Effector memory CD8-positive, alpha-beta T cell (primary cell): ENCODE data around the gene ELAVL2.
"Not testable (repeated sequence)": the region's sequence is repeated elsewhere in the genome, so short reads cannot be mapped to it uniquely, and the experiment has no call there.

Source experiments
- ATAC-seq: fragments of 150-1000 bp; cut with Tn5 transposase; replicated peaks from 2 replicates; pipeline ENCODE4 v1.10.0; 2021; ENCODE audit warnings: mild to moderate bottlenecking, moderate library complexity
- DNase-seq, 3 experiments: peaks; one replicate each; pipeline ENCODE4 v3.0.0; 2021
- H3K27ac Mint-ChIP-seq, 2 donors: one replicate each; pipeline ENCODE4 v1.8.0; 2022; ENCODE audit warnings: mild to moderate bottlenecking in 2 of 2, mixed read lengths in 2 of 2, moderate library complexity in 2 of 2
- H3K27me3 Mint-ChIP-seq, 2 donors: one replicate each; pipeline ENCODE4 v1.8.0; 2022; ENCODE audit warnings: mixed read lengths in 2 of 2
- H3K36me3 Mint-ChIP-seq: one replicate; pipeline ENCODE4 v1.8.0; 2022; ENCODE audit warnings: mild to moderate bottlenecking, moderate library complexity, mixed read lengths; ENCODE audit not compliant: insufficient read depth
- H3K4me1 Mint-ChIP-seq, 2 donors: one replicate each; pipeline ENCODE4 v1.8.0; 2022; ENCODE audit warnings: low read depth in 2 of 2, mixed read lengths in 2 of 2
- H3K4me3 Mint-ChIP-seq, 2 donors: one replicate each; pipeline ENCODE4 v1.8.0; 2022; ENCODE audit warnings: mild to moderate bottlenecking in 2 of 2, mixed read lengths in 2 of 2, moderate library complexity in 2 of 2
- H3K9me3 Mint-ChIP-seq, 2 donors: one replicate each; pipeline ENCODE4 v1.8.0; 2022; ENCODE audit warnings: mixed read lengths in 2 of 2

Gene ELAVL2

DNA sequence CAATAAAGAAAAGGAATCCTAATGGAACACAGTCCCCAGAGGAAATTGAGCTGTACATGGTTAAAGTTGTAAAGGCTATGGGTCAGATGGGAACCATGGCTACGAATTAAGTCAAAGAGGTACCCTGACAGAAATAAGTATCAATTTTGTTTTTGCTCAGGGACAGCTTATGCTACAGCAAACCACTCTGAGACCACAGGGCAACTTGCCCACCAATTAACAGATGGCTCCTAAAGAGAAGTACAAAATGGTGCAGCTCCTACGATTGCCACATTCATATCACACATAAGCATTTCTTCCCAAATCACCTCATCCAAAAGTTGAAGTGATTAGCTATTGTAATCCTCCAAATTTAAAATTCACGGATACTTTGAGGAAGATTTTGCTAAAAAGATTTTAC is 83.0 kb downstream of the ELAVL2 start:
- Mint-ChIP-seq H3K36me3 (no peaks in the 10 kb centered on the region), H3K27me3 (no peaks in the 10 kb centered on the region), H3K4me3 (no peak overlapping the region), H3K9me3 (peaks cover 10 to 20% of the 10 kb centered on the region in 2 donors), H3K4me1 (no peaks in the 10 kb centered on the region), H3K27ac (no peak overlapping the region)
- ATAC-seq, result no peak
- no peak for DNase-seq

DNA sequence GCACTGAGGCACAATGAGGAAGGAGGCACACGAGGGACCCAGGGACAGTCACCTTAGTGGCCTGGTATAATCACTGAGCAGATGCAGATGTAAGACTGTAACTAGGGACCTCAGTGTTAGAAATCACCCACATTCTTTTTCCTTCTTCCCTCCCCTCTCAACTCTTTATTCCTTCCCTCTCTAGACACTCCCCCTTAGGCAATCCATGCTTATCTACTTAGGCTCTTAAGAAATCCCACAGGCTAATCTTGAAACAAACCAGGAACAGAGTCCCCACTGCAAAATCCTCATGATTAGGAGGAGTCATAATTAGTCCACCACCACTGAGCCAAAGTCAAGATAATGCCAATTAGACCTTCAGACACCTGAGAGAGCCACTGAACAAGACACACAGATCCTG is 84.7 kb downstream of the ELAVL2 start:
- Mint-ChIP-seq H3K36me3 (no peaks in the 10 kb centered on the region), H3K27me3 (no peaks in the 10 kb centered on the region), H3K4me1 (no peaks in the 10 kb centered on the region), H3K27ac (no peak overlapping the region), H3K9me3 (peaks cover 10 to 18% of the 10 kb centered on the region in 2 donors), H3K4me3 (no peak overlapping the region)
- ATAC-seq, result no peak
- DNase-seq, result no peak

DNA sequence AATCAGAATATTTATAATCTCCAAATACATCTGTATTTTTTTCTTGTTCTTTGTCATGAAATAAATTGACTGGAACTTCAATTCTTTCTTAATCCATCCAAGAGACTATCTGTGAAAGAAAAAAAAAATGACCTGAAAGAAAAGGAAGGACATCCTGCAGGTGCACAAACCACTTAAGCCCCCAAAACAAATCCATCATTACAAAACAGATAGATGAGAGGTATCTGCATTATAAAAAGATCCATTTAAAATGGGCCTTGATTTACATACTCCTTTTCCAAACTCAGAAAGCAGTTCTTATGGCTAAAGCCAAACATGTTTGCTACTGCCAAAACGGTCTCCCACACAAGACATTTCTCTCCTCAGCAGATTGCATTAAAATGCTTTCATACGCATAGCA is 85.5 kb downstream of the ELAVL2 start:
- no peak overlapping the region for H3K4me3 Mint-ChIP-seq
- peaks cover 10 to 15% of the 10 kb centered on the region in 2 donors for H3K9me3 Mint-ChIP-seq
- H3K36me3 Mint-ChIP-seq, result no peaks in the 10 kb centered on the region
- no peaks in the 10 kb centered on the region for H3K4me1 Mint-ChIP-seq
- DNase-seq, result no peak
- no peak for ATAC-seq
- no peaks in the 10 kb centered on the region for H3K27me3 Mint-ChIP-seq
- H3K27ac Mint-ChIP-seq, result no peak overlapping the region

DNA sequence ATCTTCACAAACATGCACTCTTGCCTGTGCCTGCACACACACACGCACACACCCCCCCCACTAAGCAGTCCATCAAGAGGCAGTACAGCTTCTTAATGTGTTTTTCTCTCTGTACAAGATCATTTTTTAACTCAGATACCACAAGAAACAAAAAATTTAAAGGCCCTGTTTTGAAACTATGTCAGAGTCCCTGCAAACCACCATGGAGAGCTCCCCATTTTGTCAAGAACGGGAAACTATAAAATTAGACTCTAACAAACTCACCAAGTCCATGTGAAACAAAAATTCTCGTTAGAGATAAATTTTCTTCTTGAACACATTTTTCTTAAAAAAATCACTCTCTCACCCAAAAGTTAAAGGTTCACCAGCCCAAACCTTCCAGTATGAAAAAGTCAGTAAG is 86.3 kb downstream of the ELAVL2 start:
- Mint-ChIP-seq H3K4me1 (no peaks in the 10 kb centered on the region), H3K4me3 (no peak overlapping the region), H3K27ac (no peak overlapping the region), H3K27me3 (no peaks in the 10 kb centered on the region), H3K36me3 (no peaks in the 10 kb centered on the region), H3K9me3 (peaks cover 10 to 11% of the 10 kb centered on the region in 2 donors)
- ATAC-seq (no peak), DNase-seq (no peak)

DNA sequence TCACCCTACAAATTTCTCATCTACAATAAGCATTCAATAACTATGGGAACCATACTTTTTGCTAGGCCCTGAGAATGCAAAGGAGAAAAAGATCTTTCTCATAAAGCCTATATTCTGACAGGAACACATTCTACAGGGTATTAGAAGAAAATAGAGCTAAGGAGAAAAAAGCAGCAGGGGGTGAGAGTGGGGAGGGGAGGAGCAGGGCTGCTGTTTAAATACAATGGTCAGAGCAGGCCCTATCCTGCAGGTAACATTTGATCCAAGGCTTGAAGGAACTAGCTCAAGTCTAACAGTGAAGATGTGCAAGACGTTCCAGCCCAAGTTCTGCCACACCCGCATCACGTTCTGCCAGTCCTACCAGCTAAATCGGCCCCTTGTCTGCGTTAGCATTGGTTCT is 89.7 kb downstream of the ELAVL2 start:
- DNase-seq, result no peak
- ATAC-seq, result no peak
- H3K27ac Mint-ChIP-seq, result no peak overlapping the region
- H3K4me1 Mint-ChIP-seq, result no peaks in the 10 kb centered on the region
- no peaks in the 10 kb centered on the region for H3K27me3 Mint-ChIP-seq
- peaks cover 7 to 10% of the 10 kb centered on the region in 2 donors for H3K9me3 Mint-ChIP-seq
- no peaks in the 10 kb centered on the region for H3K36me3 Mint-ChIP-seq
- no peak overlapping the region for H3K4me3 Mint-ChIP-seq

DNA sequence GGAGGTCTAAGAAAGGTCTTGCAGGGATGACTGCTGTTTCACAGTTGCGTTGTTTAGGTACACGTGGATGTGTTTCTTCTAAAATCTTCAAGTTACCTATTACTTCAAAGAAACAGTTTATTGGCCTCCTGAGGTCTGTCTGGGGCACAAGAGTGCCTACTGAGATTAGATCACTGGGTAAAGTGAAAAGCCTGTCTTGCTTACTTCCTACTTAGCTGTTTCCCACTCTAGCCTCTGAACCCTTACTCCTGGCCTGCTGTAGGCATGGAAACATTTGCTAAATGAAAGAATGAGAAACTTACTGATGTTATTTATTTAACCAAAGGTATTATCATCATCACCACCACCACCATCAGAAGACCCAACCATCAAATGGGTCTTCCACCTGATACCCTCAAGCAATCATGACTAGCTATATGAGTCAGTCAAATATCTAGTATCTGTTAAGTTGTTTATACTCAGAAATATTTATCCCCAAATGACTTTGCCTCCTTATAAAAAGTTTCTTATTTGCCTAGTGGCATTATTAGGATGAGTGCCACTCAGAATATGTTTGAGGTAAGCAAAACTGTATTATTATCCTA is 92.5 kb downstream of the ELAVL2 start:
- Mint-ChIP-seq H3K9me3 (peaks cover 0 to 5% of the 10 kb centered on the region in 2 donors), H3K36me3 (no peaks in the 10 kb centered on the region), H3K4me1 (no peaks in the 10 kb centered on the region), H3K27me3 (no peaks in the 10 kb centered on the region), H3K27ac (no peak overlapping the region), H3K4me3 (no peak overlapping the region)
- DNase-seq (no peak), ATAC-seq (no peak)

DNA sequence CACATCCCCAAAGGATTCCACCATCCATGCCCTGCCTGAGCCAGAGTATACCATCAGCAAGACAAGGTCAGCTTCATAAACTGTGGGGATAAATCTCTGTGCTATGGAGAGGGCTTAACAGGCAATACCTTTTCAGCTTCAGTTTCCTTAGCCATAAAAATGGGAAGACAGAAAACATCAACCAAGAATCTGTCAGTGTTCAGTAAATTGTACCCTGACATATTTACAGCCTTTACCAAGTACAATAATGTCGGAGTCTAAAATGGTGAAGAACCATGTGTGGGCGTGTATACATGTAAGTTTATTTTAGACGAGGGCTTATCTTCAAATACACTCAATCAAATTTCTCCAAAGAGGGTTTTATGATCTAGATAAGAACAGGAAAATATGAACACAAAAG is 94.7 kb downstream of the ELAVL2 start:
- DNase-seq (no peak), ATAC-seq (no peak)
- Mint-ChIP-seq H3K27me3 (no peaks in the 10 kb centered on the region), H3K4me3 (no peak overlapping the region), H3K27ac (no peak overlapping the region), H3K4me1 (no peaks in the 10 kb centered on the region), H3K36me3 (no peaks in the 10 kb centered on the region), H3K9me3 (peaks cover 0 to 6% of the 10 kb centered on the region in 2 donors)

DNA sequence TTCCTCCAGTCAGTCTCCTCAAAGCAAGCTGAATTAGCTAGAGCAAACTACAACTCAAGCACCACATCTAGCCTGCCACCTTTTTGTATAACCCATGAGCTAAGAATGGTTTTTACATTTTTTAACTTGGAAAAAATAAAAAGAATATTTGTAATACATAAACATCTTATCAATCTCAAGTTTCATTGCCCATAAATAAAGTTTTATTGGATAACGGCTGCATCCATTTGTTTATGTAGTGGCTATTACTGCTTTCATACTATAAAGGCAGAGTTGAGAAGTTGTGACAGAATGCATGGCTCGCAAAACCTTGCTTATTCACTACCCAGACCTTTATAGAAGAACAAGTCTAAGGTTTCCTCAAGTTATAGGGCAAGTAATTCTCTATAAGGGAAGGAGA is 95.7 kb downstream of the ELAVL2 start:
- Mint-ChIP-seq H3K27ac (no peak overlapping the region), H3K36me3 (no peaks in the 10 kb centered on the region), H3K4me3 (no peak overlapping the region), H3K27me3 (no peaks in the 10 kb centered on the region), H3K4me1 (no peaks in the 10 kb centered on the region), H3K9me3 (peaks cover 0 to 7% of the 10 kb centered on the region in 2 donors)
- DNase-seq, result no peak
- no peak for ATAC-seq

DNA sequence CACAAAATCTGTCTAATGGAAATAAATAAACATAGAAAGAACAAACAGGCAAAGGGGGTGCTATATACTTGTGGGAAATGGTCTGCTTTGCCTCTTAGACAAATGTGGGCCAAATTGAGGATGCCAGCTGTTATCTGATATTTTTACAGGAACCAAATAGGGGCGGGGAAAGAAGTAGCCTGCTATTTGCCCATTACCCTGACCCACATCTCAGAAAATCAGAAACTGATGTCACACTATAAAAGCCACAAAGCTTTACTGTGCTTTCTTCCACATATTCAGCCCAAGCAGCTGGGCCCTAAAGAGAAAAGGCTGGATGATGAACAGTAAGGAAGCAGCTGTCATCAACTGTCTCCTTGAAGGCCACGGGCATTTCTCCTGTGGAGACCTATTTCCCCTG is 97.3 kb downstream of the ELAVL2 start:
- Mint-ChIP-seq H3K4me1 (no peaks in the 10 kb centered on the region), H3K27ac (no peak overlapping the region), H3K9me3 (peaks cover 0 to 7% of the 10 kb centered on the region in 2 donors), H3K36me3 (no peaks in the 10 kb centered on the region), H3K27me3 (no peaks in the 10 kb centered on the region), H3K4me3 (no peak overlapping the region)
- DNase-seq (no peak), ATAC-seq (no peak)

DNA sequence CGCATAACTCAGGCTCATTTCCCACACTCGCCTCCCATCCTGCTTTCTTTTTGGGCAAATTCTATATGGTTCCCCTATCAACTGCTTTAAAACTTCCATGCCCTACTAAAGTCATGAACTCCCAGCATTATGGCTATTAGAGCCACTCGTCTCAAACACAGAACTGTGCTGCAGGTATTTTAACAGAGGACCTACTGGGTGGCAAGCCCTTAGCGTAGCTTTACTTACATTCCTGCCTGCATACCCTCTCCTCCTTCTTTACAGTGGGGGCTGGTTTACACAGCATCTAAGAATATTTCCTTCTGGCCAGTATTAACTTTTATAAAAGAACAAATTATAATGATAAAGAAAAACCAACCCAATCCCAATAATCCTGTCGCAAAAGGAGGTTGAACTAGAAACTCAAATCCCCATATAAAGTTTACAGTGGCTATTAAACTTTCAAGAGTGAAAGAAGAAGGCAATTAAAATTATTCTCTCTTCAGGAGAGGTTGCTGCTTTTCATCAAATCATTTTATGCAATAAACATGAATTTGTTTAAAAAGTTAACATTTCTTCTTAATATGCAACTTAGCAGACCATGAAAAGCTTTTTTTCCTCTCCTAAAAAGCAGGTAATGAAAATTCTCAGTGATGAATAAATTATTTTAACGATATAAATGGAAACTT is 100.6 kb downstream of the ELAVL2 start:
- H3K27ac Mint-ChIP-seq, result no peak overlapping the region
- no peaks in the 10 kb centered on the region for H3K27me3 Mint-ChIP-seq
- H3K9me3 Mint-ChIP-seq, result peaks cover 0 to 5% of the 10 kb centered on the region in 2 donors
- ATAC-seq, result no peak
- H3K4me3 Mint-ChIP-seq, result no peak overlapping the region
- DNase-seq, result no peak
- H3K36me3 Mint-ChIP-seq, result no peaks in the 10 kb centered on the region
- no peaks in the 10 kb centered on the region for H3K4me1 Mint-ChIP-seq

DNA sequence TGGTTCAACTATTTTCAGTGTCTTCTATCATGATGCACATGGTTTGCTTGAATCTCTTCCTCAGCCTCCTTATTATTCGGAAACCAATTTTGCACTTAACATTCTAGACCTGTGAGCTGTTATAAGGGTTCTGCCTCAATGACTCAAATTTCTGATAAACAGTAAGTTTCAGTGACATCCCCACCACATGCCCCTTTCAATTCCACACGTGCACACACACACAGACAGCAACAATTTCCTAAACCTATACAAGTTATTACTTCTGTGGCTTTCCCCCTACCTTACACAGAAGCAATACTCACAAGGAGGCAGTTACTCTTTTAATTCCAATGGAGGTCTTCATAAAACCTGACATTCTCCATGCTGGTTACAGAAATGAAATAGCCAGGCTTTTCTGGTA is 102.4 kb downstream of the ELAVL2 start:
- Mint-ChIP-seq H3K4me1 (no peaks in the 10 kb centered on the region), H3K36me3 (no peaks in the 10 kb centered on the region), H3K9me3 (peaks cover 0 to 5% of the 10 kb centered on the region in 2 donors), H3K4me3 (no peak overlapping the region), H3K27me3 (no peaks in the 10 kb centered on the region), H3K27ac (no peak overlapping the region)
- no peak for DNase-seq
- ATAC-seq, result no peak

DNA sequence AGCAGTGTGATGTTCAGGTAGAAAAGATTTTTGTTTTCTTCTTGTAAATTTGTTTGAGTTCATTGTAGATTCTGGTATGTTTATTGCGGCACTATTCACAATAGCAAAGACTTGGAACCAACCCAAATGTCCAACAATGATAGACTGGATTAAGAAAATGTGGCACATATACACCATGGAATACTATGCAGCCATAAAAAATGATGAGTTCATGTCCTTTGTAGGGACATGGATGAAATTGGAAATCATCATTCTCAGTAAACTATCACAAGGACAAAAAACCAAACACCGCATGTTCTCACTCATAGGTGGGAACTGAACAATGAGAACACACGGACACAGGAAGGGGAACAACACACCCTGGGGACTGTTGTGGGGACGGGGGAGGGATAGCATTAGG is 103.0 kb downstream of the ELAVL2 start:
- H3K27me3 Mint-ChIP-seq, H3K27ac Mint-ChIP-seq, H3K4me3 Mint-ChIP-seq, DNase-seq, H3K9me3 Mint-ChIP-seq, ATAC-seq, H3K4me1 Mint-ChIP-seq, H3K36me3 Mint-ChIP-seq: not testable (repeated sequence)

DNA sequence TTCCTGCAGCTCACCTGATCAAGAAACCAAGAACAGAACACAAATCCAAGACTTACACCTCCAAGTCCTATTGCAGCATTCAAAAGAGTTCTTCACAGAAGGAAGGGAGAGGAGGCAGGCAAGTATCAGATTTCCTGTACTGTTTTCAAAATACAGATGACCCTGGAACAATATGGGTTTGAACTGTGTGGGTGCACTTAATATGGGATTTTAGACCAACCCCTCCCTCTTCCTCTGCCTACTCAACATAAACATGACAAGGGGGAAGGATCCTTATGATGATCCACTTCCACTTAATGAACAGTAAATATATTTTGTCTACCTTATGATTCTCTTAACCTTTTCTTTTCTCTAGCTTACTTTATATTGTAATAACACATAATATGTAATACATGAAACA is 104.6 kb downstream of the ELAVL2 start:
- H3K27me3 Mint-ChIP-seq, result no peaks in the 10 kb centered on the region
- no peak for DNase-seq
- no peak overlapping the region for H3K27ac Mint-ChIP-seq
- peaks cover 5 to 8% of the 10 kb centered on the region in 2 donors for H3K9me3 Mint-ChIP-seq
- H3K4me3 Mint-ChIP-seq, result no peak overlapping the region
- no peaks in the 10 kb centered on the region for H3K4me1 Mint-ChIP-seq
- no peak for ATAC-seq
- H3K36me3 Mint-ChIP-seq, result no peaks in the 10 kb centered on the region

DNA sequence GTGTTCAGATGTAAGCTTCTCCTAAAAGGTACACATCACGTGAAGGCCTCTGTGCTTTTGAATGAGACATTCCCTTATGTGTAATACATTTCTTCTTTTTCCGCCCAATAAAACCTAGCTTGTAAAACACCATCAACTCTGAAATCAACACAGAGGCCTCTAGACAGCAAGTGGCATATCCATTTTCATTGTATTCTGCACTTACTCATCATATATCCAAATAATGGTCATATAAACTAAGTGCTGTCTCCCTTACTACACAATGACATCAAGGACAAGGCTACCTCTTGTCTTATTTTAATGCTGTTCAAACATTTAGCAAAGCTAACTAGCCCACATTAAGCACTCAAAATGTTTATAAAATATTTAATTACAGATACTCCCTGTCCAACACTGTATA is 108.5 kb downstream of the ELAVL2 start:
- Mint-ChIP-seq H3K4me3 (no peak overlapping the region), H3K36me3 (no peaks in the 10 kb centered on the region), H3K4me1 (no peaks in the 10 kb centered on the region), H3K9me3 (peaks cover 3 to 8% of the 10 kb centered on the region in 2 donors), H3K27ac (no peak overlapping the region), H3K27me3 (no peaks in the 10 kb centered on the region)
- ATAC-seq, result no peak
- DNase-seq, result no peak
